Type B pancreatic cell (in vitro differentiated cells): ENCODE data around the gene TBC1D22A. TPM values are rescaled to one million over a fixed set of nuclear protein-coding genes. Genes with fewer than 3 reads are reported as not detected.
A peak's percentile ranks its signal among the peaks of the same experiment; 100 is the strongest.
"Not testable (repeated sequence)": the region's sequence is repeated elsewhere in the genome, so short reads cannot be mapped to it uniquely, and the experiment has no call there.

Source experiments
- DNase-seq: peaks from one replicate; pipeline ENCODE4 v3.0.0; 2021; ENCODE audit warnings: mixed read lengths; ENCODE audit not compliant: unreplicated experiment; ENCODE audit errors: extremely low spot score
- H3K27ac Mint-ChIP-seq: 2 replicates; pipeline ENCODE4 v1.8.0; 2021; ENCODE audit warnings: mild to moderate bottlenecking, mixed read lengths
- H3K27me3 Mint-ChIP-seq: 2 replicates; pipeline ENCODE4 v1.8.0; 2021; ENCODE audit warnings: mixed read lengths
- H3K36me3 Mint-ChIP-seq: 2 replicates; pipeline ENCODE4 v1.8.0; 2021; ENCODE audit warnings: mixed read lengths
- H3K4me1 Mint-ChIP-seq: one replicate; pipeline ENCODE4 v1.8.0; 2021; ENCODE audit warnings: mixed read lengths; ENCODE audit not compliant: unreplicated experiment
- H3K4me3 Mint-ChIP-seq: 2 replicates; pipeline ENCODE4 v1.8.0; 2021; ENCODE audit warnings: mild to moderate bottlenecking, mixed read lengths
- H3K9me3 Mint-ChIP-seq: 2 replicates; pipeline ENCODE4 v1.8.0; 2021; ENCODE audit warnings: mixed read lengths
- total RNA-seq: library from RNA; stranded (reverse); gene quantifications from 2 replicates; pipeline ENCODE4 v1.2.1, GENCODE V29; 2021; ENCODE audit warnings: low replicate concordance
- TF ChIP-seq, protein P1 (sequence below): fragments of 200-600 bp; sonication (generic); conservative IDR thresholded peaks from 2 replicates; pipeline ENCODE4 v1.5.0; 2021; ENCODE audit warnings: antibody characterized with exemption, mild to moderate bottlenecking

Gene TBC1D22A
- total RNA-seq, 1 donor from 2014 or later: 16.2 TPM

DNA sequence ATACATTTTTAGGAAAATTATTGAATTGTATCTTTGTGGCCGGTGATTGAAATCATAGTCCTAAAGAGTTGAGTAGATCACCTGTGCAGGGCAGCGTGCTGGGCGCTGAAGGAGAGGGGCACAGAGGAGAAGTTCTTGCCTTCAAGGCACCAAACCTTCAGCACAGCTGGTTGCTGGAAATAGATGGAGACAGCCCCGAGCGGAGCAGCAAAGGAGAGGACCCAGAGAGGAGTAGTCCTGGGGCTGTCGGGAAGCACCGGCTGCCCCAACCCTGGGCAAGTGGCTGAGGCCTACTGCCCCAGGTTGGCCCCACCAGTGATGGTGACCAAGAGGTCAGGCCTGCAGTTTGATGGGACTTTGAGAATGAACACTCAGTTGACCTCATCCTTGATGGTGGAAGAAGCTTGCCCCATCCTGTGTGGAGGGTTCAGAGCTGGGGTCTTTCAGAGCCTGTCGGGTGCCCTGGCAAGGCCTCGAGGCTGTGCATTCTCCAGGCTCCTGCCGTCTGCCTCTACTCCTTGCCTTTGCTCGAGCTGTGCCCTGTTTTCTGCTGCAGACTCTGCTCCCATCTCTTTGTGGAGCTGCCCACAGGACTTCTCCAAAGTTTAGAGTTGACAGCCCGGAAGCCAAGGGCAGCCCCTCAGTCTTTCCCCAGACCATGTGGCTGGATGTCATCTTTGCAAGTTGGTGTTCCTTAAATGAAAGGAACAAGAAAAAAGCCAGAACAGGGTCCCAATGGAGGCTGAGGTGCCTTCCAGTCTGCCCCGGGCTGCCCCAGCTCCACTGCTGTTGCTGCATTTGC is 285.1 kb downstream of the TBC1D22A start:
- H3K27me3 Mint-ChIP-seq: no peaks in the 10 kb centered on the region
- peak overlapping the region; percentile 72 for H3K27ac Mint-ChIP-seq
- H3K9me3 Mint-ChIP-seq: no peaks in the 10 kb centered on the region
- no peak for DNase-seq
- peaks cover 38% of the 10 kb centered on the region for H3K4me1 Mint-ChIP-seq
- TF ChIP-seq, protein P1, sequence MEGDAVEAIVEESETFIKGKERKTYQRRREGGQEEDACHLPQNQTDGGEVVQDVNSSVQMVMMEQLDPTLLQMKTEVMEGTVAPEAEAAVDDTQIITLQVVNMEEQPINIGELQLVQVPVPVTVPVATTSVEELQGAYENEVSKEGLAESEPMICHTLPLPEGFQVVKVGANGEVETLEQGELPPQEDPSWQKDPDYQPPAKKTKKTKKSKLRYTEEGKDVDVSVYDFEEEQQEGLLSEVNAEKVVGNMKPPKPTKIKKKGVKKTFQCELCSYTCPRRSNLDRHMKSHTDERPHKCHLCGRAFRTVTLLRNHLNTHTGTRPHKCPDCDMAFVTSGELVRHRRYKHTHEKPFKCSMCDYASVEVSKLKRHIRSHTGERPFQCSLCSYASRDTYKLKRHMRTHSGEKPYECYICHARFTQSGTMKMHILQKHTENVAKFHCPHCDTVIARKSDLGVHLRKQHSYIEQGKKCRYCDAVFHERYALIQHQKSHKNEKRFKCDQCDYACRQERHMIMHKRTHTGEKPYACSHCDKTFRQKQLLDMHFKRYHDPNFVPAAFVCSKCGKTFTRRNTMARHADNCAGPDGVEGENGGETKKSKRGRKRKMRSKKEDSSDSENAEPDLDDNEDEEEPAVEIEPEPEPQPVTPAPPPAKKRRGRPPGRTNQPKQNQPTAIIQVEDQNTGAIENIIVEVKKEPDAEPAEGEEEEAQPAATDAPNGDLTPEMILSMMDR: no peak
- H3K36me3 Mint-ChIP-seq: peaks cover 3% of the 10 kb centered on the region
- H3K4me3 Mint-ChIP-seq: peak overlapping the region; percentile 27

DNA sequence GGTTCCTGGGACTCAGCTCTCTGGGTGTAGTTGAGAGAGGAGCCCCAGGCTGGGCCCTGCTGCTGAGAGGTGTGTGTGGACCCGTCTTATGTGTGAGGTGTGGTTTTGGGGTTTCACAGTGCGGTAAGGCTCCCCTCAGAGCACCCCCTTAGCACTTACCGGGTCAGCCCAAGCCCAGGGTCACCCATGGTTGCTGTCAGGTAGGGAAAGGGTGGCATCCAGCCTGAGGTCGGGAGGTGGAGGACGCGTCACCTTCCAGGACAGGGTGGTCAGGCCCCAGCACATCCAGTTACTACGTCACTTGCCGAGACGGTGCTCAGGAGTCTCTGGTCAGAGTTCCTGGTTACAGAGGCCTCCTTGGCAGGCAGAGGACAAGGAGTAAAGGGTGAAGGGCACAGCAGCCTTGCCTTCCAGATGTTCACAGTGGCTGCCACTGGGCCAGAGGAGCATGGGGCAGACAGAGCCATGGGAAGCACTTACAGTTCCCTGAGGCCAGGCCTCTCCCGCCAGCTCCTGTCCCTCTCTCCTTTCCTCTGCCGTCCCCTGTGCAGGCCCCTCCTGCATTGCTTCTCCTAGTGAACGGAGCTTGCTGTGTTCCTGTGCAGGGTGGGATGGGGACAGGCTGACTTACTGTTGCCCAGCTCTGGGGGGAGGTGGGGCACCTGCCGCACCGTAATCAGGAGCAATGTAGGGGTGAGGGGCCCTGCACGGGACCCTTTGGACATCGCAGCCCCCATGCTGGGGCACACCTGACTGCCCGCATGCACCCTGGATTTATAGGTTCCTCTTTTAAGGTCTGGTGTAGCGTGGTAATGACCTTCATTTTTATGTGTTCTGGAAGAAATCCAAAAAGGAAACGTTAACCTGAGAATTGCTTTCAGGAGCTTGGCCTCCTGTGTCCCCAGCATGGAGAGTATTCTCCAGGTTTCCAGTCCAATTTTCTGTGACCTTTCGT is 285.9 kb downstream of the TBC1D22A start:
- Mint-ChIP-seq H3K4me3 (no peak overlapping the region), H3K27me3 (no peaks in the 10 kb centered on the region), H3K36me3 (peaks cover 3% of the 10 kb centered on the region), H3K9me3 (no peaks in the 10 kb centered on the region), H3K27ac (no peak overlapping the region), H3K4me1 (peaks cover 40% of the 10 kb centered on the region)
- TF ChIP-seq, protein P1: no peak
- DNase-seq: no peak

DNA sequence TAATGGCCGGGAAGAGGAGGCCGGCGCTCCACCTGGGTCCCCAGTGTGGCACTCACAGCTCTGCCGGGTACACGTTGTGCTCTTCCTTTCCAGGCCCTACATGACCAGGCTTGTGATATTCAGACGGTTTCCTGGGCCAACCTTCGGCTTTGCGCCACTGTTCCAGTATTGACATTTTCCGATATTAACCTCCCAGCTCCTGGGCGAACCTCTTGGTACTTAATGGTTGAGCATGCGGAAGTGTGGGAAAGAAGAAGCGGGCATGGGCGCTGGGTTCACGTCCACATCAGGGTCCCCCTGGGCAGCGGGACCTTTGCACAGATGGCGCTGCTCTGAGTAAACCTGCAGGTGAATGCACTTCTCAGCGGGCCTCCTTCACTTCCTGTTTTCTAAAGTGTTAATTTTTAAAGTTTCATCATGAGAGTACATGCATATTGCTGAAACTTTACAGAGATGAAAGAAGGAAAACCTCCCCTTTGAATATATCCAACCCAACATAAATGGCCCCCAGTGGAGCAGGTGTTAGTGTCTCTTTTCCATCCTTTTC is 286.7 kb downstream of the TBC1D22A start:
- TF ChIP-seq, protein P1: no peak
- H3K27me3 Mint-ChIP-seq: no peaks in the 10 kb centered on the region
- H3K4me1 Mint-ChIP-seq: peaks cover 40% of the 10 kb centered on the region
- peaks cover 9% of the 10 kb centered on the region for H3K36me3 Mint-ChIP-seq
- no peak for DNase-seq
- no peak overlapping the region for H3K4me3 Mint-ChIP-seq
- peak overlapping the region; percentile 1 for H3K27ac Mint-ChIP-seq
- no peaks in the 10 kb centered on the region for H3K9me3 Mint-ChIP-seq

DNA sequence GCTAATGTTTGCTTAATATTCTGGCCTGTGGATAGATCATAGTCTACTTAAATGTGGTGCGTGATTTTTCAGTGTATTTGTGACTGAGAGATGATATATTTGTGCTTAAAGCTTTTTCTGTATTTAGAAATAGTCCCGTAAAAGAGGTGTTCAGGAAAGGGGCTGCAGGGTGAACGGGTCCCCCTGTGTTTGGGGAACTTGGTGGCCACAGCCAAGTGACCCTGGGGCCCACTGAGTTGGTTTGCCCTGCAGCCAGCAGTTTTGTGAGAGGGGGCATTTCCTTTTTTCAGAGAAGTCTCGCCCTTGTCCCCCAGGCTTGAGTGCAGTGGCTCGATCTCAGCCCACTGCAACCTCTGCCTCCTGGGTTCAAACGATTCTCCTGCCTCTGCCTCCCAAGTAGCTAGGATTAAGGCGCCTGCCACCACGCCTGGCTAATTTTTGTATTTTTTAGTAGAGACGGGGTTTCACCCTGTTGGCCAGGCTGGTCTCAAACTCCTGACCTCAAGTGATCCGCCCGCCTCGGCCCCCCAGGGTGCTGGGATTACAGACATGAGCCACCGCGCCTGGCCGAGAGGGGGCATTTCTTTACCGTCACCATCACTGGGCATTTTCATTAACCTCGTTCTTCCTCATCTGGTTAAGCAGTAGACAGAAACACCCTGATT is 287.4 kb downstream of the TBC1D22A start:
- H3K9me3 Mint-ChIP-seq, H3K4me3 Mint-ChIP-seq, H3K36me3 Mint-ChIP-seq, H3K27me3 Mint-ChIP-seq, DNase-seq: not testable (repeated sequence)
- peaks cover 39% of the 10 kb centered on the region for H3K4me1 Mint-ChIP-seq
- H3K27ac Mint-ChIP-seq: peak overlapping the region; percentile 1

DNA sequence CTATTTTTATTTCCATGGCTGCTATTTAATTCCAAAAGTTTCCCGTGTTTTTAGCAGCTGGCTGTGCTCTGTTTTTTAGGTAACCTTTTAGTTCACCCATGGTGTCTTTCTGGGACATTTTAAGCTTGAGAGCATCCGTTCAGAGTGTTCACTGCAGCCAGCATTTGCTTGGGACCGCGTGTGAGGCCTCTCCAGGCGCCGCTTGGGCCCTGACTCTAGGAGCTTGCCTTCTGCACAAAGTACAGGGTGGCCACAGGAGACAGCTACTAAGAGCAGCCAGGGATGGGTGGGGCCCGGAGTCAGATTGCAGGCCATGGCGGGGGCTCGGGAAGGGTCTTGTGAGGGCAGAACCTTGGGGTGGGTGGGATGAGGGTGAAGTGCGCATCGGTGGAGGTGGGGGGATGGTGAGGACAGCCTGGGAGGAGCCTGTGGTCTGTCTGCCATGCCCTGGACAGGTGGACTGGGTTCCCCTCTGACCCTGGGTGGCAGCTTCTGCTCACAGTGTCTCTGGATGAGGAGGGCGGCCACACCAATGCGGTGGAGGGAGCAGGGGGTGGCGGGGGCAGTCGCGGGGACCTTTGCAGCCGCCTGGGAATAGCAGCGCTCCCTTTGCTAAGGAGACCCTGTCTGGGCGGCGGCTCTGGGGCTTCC is 288.1 kb downstream of the TBC1D22A start:
- no peak overlapping the region for H3K4me3 Mint-ChIP-seq
- H3K27me3 Mint-ChIP-seq: no peaks in the 10 kb centered on the region
- H3K36me3 Mint-ChIP-seq: peaks cover 6% of the 10 kb centered on the region
- no peak overlapping the region for H3K27ac Mint-ChIP-seq
- no peaks in the 10 kb centered on the region for H3K9me3 Mint-ChIP-seq
- TF ChIP-seq, protein P1: no peak
- no peak for DNase-seq
- H3K4me1 Mint-ChIP-seq: peaks cover 38% of the 10 kb centered on the region
